NCI-H2227 (cell line): Measurements from ENCODE around the gene RASA3.
"Not testable (repeated sequence)": the region's sequence is repeated elsewhere in the genome, so short reads cannot be mapped to it uniquely, and the experiment has no call there.

Source experiments
- DNase-seq: peaks from one replicate; lab custom pipeline; 2025; ENCODE audit not compliant: unreplicated experiment; lab: John Stamatoyannopoulos, UW

The RASA3 gene

DNA sequence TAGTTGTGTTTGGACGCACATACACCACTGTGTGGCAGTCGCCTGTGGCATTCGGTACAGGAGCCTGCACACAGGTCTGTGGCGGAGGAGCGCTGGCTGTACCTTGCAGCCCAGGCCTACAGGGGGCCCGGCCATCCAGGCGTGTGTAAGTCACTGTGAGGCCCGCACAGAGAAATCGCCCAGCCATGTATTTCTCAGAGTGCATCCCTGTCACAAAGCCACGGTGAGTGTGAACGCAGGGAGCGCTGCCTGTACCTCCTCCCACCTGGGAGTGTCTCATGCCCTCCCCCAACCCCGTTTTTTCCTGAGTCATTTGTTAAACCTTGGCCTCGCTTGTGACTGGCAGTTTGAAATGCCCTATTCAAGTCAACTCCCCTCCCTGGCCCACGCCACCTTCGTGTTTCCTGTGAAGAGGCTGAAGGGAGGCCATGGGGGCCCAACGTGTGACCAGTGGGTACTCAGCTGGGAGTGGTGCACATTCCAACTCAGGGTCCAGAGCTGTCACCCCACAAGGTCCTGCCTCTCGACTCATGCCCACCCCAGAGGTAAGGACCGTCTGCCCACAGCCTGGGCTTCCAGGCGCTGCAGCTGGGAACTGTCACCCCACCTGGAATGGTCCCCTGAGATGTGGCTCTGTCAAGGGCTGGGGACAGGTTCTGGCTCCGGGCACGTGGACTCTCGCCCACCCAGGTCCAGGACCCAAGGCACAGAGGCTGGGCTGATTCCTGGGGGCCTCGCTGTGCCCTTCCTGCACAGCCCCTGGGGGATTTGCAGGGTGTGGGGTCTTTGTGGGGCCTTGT is 11.6 kb upstream of the RASA3 start:
- DNase-seq, result peak; percentile 44

DNA sequence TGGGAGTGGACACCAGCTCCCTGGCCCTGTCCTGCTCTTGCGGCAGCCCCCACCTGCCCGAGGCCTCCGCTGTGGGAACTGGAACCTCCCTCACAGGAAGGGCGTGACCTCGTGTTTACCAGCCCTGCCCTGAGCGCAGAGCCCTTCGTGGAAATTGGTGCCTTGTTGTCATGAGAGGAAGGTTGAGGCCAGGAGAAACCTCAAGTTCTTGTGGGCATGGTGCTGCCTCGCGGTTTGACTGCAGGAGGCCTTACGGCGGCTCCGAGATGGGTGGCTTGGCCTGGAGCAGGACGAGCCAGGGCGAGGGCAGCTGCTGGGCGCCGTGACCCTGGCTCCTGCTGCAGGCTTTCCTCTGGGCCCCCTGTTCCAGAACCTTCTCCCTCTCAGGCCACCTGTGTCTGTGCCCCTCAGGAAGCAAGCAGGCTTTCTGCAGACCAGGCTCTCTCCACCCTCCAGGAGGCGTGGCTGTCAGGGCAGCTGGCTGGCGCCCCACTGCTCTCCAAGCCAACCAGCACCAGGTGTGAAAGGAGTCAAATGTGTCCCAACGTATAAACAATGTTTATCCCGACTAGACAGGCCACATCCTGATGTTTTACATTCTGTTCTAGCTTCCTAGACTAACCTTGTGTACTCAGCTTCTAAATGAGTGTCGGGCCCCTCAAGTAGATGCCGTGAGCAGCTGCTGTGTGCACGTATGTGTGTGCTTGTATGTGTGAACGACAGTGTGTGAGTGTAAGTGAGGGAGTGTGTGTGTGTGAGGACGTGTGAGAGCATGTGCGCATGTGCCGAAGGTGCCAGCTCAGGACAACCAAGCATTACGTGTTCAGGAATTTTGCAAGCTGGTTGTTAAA is 10.4 kb upstream of the RASA3 start:
- DNase-seq, result peak; percentile 54

DNA sequence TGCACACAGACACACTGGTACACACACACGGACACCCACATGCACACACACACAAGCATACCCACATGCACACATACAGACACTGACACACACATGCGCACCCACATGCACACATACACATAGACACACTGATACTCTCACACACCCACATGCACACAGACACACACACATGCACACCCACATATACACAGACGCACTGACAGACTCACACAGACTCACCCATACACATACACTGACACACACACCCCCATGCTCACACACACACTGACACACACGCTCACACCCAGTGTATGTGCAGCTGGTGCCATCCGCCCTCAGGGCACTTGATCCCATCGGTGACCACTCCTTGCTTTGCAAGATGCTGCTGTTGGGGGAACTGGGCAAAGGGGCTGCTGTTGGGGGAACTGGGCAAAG is 9.7 kb upstream of the RASA3 start:
- no peak for DNase-seq

DNA sequence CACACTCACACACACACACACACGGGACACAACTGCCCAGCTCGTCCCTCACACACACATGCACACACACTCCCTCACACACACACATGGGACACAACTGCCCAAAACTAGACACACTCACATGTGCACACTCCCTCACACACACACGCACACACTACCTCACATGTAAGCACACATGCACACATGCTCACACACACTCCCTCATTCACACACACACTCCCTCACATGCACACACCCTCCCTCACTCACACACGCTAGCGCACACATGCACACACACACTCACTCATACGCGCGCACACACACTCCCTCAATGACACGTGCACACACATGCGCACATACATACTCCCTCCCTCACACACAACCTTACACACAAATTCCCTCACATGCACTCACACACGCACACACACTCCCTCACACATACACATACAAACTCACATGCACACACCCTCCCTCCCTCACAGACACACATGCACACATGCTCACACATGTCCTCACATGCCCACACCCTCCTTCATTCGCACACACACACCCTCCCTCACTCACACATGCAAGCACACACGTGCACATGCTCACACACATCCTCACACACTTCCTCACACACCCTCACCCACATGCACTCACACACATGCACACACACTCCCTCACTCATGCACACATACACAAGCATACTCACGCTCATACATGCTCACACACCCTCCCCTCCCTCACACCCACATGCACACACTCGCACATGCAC is 9.0 kb upstream of the RASA3 start:
- DNase-seq, result no peak

- no peak for DNase-seq
These were observed 8.5 kb upstream of the RASA3 start for GRCh38 chr13:114140906-114141250.

DNA sequence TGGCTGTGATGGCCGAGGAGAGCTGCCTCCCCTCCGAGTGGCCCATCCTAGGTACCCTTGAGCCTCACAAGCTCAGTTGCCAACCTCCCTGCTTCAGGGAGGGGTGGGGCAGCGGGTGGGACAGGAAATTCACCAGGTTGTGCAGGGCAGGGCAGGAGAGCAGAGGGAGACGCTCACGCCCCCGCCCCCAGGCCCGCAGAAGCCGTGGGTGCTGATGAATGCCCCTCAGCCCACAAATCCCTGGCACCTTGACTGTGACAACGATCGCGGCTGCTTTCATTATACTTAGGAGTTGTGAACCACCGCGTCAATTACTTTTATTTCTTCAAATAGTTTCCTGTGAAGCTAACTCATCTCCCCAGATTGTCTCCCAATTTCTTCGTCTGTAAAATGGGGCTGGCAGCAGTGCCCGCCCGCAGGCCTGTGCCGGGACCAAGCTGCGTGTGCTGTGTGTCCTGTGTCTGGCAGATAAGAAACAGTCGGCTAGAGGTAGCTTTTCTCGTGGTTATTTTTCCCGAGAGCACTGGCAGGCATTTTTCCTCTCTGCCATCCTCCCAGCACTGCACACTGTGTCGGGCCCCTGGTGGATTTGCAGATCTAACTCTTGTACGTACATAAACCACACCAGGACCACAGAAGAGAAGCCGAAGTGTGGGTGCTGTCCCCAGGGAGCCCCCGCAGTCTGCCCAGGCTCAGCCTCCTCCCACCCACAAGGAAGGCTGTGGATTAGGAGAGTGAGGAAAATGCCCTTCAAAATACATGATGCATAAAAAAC is 7.9 kb upstream of the RASA3 start:
- DNase-seq, result no peak

DNA sequence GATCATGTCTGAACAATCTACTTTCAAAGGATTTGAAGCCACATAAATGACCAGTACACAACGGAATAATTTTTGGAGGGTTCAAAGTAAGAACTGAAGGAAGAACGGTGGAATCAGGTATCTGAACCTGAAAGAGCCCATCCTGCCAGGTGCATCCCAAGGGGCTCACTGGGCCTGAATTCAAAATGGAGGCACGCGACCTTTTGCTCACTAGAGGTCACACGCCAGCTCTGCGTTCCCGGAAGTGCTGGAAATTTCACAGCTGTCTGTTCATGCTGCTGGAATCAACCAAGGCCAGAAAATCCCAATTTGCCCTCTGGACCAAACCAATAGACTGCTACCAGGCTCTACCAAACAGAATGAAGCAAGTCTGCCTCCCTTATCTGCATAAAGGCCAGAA is 4.2 kb upstream of the RASA3 start:
- no peak for DNase-seq

DNA sequence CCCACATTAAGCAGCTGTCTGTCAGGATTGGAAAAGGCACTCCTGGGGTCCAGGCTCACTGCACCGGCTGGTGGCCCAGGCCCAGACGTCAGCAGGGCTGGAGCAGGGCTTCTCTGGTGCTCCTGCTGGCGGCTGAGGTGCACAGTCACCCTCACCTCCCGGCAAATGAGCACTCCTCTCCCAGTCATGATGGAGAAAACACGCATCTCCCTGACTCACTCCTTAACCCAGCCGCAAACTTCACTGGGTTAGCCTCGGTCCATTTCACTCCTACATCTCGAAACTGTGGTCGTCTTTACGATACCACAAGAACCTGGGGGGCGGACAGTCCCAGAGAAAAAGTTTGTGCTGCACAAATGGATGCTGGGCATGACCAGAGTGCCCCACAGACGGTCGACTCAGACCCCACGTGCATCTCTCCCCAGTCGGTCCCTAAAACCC is 3.3 kb upstream of the RASA3 start:
- DNase-seq, result no peak

- no peak for DNase-seq
These were observed 2.7 kb upstream of the RASA3 start for GRCh38 chr13:114134944-114135610.

GRCh38 chr13:114134111-114134943 is 1.9 kb upstream of the RASA3 start:
- DNase-seq, result no peak

DNA sequence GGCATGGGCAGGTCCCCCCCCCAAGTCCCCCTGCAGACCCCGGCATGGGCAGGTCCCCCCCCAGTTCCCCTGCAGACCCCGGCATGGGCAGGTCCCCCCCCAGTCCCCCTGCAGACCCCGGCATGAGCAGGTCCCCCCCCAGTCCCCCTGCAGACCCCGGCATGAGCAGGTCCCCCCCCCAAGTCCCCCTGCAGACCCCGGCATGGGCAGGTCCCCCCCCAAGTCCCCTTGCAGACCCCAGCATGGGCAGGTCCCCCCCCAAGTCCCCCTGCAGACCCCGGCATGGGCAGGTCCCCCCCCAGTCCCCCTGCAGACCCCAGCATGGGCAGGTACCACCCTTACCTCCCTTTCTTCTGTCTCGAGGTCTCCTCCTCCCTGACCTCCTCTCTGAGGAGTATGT is 1.1 kb upstream of the RASA3 start:
- not testable (repeated sequence) for DNase-seq

GRCh38 chr13:114133126-114133525 is 703 bp upstream of the RASA3 start:
- DNase-seq, result not testable (repeated sequence)

GRCh38 chr13:114131583-114132418 is 622 bp downstream of the RASA3 start:
- DNase-seq, result peak; percentile 34

GRCh38 chr13:114130837-114131582 is 1.4 kb downstream of the RASA3 start:
- DNase-seq, result peak; percentile 14

GRCh38 chr13:114130131-114130836 is 2.1 kb downstream of the RASA3 start:
- DNase-seq, result no peak

DNA sequence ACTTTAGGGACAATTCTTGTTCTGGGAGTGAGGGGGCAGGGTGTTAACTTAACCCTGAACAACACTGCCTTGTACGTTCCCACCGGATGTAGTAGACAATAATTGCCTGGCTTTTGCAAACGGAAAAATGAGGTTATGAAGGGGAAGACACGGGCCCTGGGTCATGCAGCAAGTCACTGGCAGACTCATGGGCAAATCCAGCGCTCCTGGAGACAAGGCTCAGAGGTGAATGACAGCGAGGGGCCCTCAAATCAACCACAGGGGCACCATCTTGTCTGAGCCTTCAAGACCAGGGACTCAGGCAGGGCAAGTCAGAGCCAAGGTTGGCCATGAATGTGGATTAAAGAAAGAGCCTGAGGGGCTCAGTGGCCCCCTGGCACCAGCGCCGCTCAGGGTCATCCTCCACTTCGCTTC is 2.8 kb downstream of the RASA3 start:
- DNase-seq, result no peak
